H1 (cell line): Measurements from ENCODE around the gene PIGZ.

Experiments
- CHD1 ChIP-seq: IDR thresholded peaks from 2 replicates; pipeline ENCODE4 v1.6.1; 2012; ENCODE audit warnings: low read depth, low read length, improper control_type of control experiment
- CREB1 ChIP-seq: IDR thresholded peaks from 2 replicates; pipeline ENCODE4 v1.6.1; 2012; ENCODE audit warnings: inconsistent platforms
- POLR2A ChIP-seq, 2 experiments: IDR thresholded peaks; 1 replicate in 1 of 2; 2 replicates in 1 of 2; pipeline ENCODE4 v1.6.1; 2011; ENCODE audit warnings: low read depth in 2 of 2, low read length in 2 of 2, mild to moderate bottlenecking in 2 of 2; ENCODE audit errors: control extremely low read depth in 1 of 2
- RAD21 ChIP-seq, 2 experiments: IDR thresholded peaks in 1 of 2; conservative IDR thresholded peaks in 1 of 2; 2 replicates each; pipeline ENCODE4 v1.6.1; 2011; ENCODE audit warnings: low read depth in 2 of 2, low read length in 2 of 2, improper control_type of control experiment in 1 of 2, inconsistent platforms in 1 of 2, mild to moderate bottlenecking in 1 of 2, moderate library complexity in 1 of 2
- SIN3A ChIP-seq, 2 experiments: IDR thresholded peaks in 1 of 2; conservative IDR thresholded peaks in 1 of 2; 2 replicates each; pipeline ENCODE4 v1.6.1; 2011 to 2012; ENCODE audit warnings: low read length in 2 of 2, improper control_type of control experiment in 1 of 2, low read depth in 1 of 2, mild to moderate bottlenecking in 1 of 2
- ZNF274 ChIP-seq: IDR thresholded peaks from 2 replicates; pipeline ENCODE4 v1.7.0; 2012; ENCODE audit warnings: low read length, borderline replicate concordance; ENCODE audit errors: extremely low read depth
- TF ChIP-seq, protein P1 (sequence below), 3 experiments: IDR thresholded peaks; 1 replicate in 2 of 3; 2 replicates in 1 of 3; pipeline versions ENCODE4 v1.5.1 to v1.6.1; 2011; ENCODE audit warnings: low read length in 3 of 3, mild to moderate bottlenecking in 3 of 3, inconsistent platforms in 2 of 3, low read depth in 1 of 3, moderate library complexity in 1 of 3; ENCODE audit not compliant: insufficient read depth in 1 of 3; ENCODE audit errors: control extremely low read depth in 1 of 3

DNA sequence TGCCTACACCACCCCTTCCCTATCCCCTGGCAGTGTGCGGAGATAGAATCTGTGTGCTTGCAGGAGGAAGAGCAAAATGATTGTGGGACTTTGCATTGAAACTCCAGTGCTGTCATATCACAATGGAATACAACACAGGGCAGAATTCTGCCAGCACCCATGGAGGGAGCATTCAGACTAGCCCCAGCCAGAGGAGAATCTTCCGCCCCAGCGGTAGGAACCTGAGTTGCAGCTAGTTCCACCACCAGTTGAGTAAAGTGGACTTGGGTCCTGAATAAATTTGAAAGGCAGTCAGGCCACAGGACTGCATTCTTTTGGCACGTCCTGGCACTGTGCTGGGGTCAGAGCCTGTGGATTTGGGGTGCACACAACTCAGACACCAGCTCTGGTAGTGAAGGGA lies 53.8 kb downstream of the PIGZ start:
- no peak for TF ChIP-seq POLR2A (IDR thresholded peaks at IDR 0.05; ENCODE audit: control extremely low read depth in 1 of 2, low read depth in 2 of 2, low read length in 2 of 2)
- no peak for TF ChIP-seq RAD21 (IDR thresholded peaks at IDR 0.05 in 1 of 2, conservative IDR thresholded peaks at IDR 0.05 in 1 of 2; ENCODE audit: low read depth in 2 of 2, low read length in 2 of 2)
- TF ChIP-seq, protein P1, sequence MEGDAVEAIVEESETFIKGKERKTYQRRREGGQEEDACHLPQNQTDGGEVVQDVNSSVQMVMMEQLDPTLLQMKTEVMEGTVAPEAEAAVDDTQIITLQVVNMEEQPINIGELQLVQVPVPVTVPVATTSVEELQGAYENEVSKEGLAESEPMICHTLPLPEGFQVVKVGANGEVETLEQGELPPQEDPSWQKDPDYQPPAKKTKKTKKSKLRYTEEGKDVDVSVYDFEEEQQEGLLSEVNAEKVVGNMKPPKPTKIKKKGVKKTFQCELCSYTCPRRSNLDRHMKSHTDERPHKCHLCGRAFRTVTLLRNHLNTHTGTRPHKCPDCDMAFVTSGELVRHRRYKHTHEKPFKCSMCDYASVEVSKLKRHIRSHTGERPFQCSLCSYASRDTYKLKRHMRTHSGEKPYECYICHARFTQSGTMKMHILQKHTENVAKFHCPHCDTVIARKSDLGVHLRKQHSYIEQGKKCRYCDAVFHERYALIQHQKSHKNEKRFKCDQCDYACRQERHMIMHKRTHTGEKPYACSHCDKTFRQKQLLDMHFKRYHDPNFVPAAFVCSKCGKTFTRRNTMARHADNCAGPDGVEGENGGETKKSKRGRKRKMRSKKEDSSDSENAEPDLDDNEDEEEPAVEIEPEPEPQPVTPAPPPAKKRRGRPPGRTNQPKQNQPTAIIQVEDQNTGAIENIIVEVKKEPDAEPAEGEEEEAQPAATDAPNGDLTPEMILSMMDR (IDR thresholded peaks at IDR 0.05; ENCODE audit: control extremely low read depth in 1 of 3, insufficient read depth in 1 of 3, low read depth in 1 of 3, low read length in 3 of 3), result peak in 2 of 3 experiments; percentile 8 to 20; a peak in 1 of 4 replicates
- no peak for TF ChIP-seq ZNF274
- TF ChIP-seq CREB1, result no peak
- no peak for TF ChIP-seq CHD1
- TF ChIP-seq SIN3A (conservative IDR thresholded peaks at IDR 0.05 in 1 of 2, IDR thresholded peaks at IDR 0.05 in 1 of 2; ENCODE audit: low read depth in 1 of 2, low read length in 2 of 2), result no peak
